ENCODE data around the gene THEMIS.
"Not testable (repeated sequence)": the region's sequence is repeated elsewhere in the genome, so short reads cannot be mapped to it uniquely, and the experiment has no call there.

The THEMIS gene

GRCh38 chr6:127793396-127793795 is 107.5 kb downstream of the THEMIS start:
- no peak for DNase-seq

- no peak for DNase-seq
Measured at GRCh38 chr6:127792616-127793015, 108.2 kb downstream of the THEMIS start.

- DNase-seq = no peak
Measured at GRCh38 chr6:127791779-127792528, 108.9 kb downstream of the THEMIS start.

GRCh38 chr6:127790571-127790970 is 110.3 kb downstream of the THEMIS start:
- DNase-seq = no peak

- DNase-seq = no peak
Measured at GRCh38 chr6:127786109-127786508, 114.7 kb downstream of the THEMIS start.

GRCh38 chr6:127784468-127784867 is 116.4 kb downstream of the THEMIS start:
- DNase-seq = no peak

GRCh38 chr6:127781636-127782272 is 119.1 kb downstream of the THEMIS start:
- DNase-seq = not testable (repeated sequence)

- no peak for DNase-seq
Measured at GRCh38 chr6:127776320-127776719, 124.5 kb downstream of the THEMIS start.

- DNase-seq = no peak
Measured at GRCh38 chr6:127775371-127775770, 125.5 kb downstream of the THEMIS start.

GRCh38 chr6:127768745-127769144 is 132.1 kb downstream of the THEMIS start:
- DNase-seq = no peak

GRCh38 chr6:127768223-127768622 is 132.6 kb downstream of the THEMIS start:
- no peak for DNase-seq

- DNase-seq = no peak
Measured at GRCh38 chr6:127765949-127766348, 134.9 kb downstream of the THEMIS start.

GRCh38 chr6:127762284-127762683 is 138.6 kb downstream of the THEMIS start:
- DNase-seq = no peak

GRCh38 chr6:127761084-127761483 is 139.8 kb downstream of the THEMIS start:
- DNase-seq = no peak

- DNase-seq = no peak
Measured at GRCh38 chr6:127749095-127749494, 151.8 kb downstream of the THEMIS start.

GRCh38 chr6:127748290-127748689 is 152.6 kb downstream of the THEMIS start:
- no peak for DNase-seq

GRCh38 chr6:127738423-127738822 is 162.4 kb downstream of the THEMIS start:
- no peak for DNase-seq

GRCh38 chr6:127737768-127738167 is 163.1 kb downstream of the THEMIS start:
- DNase-seq = no peak

GRCh38 chr6:127737009-127737486 is 163.8 kb downstream of the THEMIS start:
- DNase-seq = peak; percentile 61

GRCh38 chr6:127732927-127733326 is 167.9 kb downstream of the THEMIS start:
- no peak for DNase-seq

GRCh38 chr6:127727260-127727953 is 173.5 kb downstream of the THEMIS start:
- DNase-seq = no peak

GRCh38 chr6:127725821-127726220 is 175.0 kb downstream of the THEMIS start:
- DNase-seq = no peak

GRCh38 chr6:127718694-127719093 is 182.2 kb downstream of the THEMIS start:
- no peak for DNase-seq

- DNase-seq = no peak
Measured at GRCh38 chr6:127717384-127717783, 183.5 kb downstream of the THEMIS start.
